ENCODE results near the gene ASAP3. TPM values are rescaled to one million over a fixed set of nuclear protein-coding genes. Genes with fewer than 3 reads are reported as not detected.

ASAP3 gene
- total and polyA plus RNA-seq, 2 donors (not counting 3 experiments of a cell fraction or from before 2014, with no cell fraction given): 12.5 to 14.2 TPM

DNA sequence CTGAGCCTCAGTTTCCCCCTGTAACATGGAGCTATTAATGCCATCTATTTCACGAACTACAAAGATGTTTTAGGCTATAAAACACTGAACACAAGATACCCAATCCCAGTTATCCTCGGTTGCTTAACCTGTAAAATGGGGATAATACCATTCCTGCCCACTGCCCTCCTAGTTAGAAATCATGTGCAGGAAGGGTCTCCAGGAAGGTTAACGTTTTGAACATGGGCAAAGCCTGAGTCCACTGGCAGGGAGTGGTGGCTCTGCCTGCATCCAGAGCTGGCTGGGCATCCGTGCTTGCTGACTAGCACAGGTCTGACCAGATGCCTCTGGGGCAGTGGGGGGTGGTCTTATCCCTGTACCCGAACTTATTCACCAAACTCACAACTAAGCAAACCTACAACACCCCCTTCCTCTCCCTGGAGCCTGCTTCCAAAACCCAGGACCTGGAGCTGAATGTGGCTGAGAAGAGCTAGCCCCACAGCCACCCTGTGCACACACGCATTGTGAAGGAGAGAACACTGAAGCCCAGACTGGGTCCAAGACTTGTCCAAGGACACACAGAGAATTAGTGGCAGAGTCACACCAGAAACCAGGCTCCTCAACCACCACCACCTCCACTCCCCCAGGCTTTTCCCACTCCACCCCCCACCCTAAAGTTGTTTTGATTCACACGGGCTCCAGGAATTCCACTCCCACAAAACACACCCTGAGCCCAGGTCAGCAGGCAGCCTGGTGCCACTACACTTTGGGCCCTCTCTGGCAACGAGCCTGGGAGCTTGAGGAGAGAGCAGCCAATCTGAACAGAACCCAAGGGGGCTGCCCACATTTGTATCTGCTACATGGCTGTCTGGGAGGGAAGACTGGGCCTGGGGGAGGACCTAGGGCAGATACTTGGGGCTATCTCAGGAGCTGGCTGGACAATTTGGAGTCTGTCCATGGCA, 45.4 kb upstream of the ASAP3 start:
- Histone ChIP-seq H3K27me3 (ENCODE audit: control insufficient read depth in 2 of 2, insufficient read depth in 2 of 2, low read length in 2 of 2) (no peaks in the 10 kb centered on the region), H3K4me2 (ENCODE audit: insufficient read depth, low read length) (peak overlapping the region; percentile 92), H3K9ac (replicated peaks; ENCODE audit: extremely low read depth, insufficient read depth, low read length) (peak overlapping the region; percentile 43), H3K36me3 (ENCODE audit: control insufficient read depth in 2 of 2, extremely low read depth in 1 of 2, insufficient read depth in 2 of 2, low read length in 2 of 2) (no peaks in the 10 kb centered on the region), H4K20me1 (replicated peaks; ENCODE audit: control insufficient read depth, extremely low read depth, insufficient read depth, low read length) (no peaks in the 10 kb centered on the region), H3K79me2 (ENCODE audit: control insufficient read depth, insufficient read depth, low read length) (peaks cover 12% of the 10 kb centered on the region), H3K4me1 (ENCODE audit: control insufficient read depth, extremely low read depth, insufficient read depth, low read length) (peaks cover 35% of the 10 kb centered on the region), H3K9me3 (replicated peaks; ENCODE audit: control insufficient read depth, insufficient read depth, low read length) (no peaks in the 10 kb centered on the region), H3K4me3 (replicated peaks in 1 of 3; ENCODE audit: insufficient read depth in 1 of 3, low read depth in 1 of 3, low read length in 3 of 3) (peak overlapping the region in 1 of 3 experiments; percentile 74), H3K27ac (ENCODE audit: insufficient read depth, low read depth, low read length) (no peak overlapping the region), H3K9me1 (replicated peaks; ENCODE audit: control insufficient read depth, extremely low read depth, insufficient read depth, low read length) (no peaks in the 10 kb centered on the region), H2AFZ (ENCODE audit: low read depth, low read length) (peak overlapping the region; percentile 97)
- ChIA-PET POLR2A (no interaction called here), CTCF (interaction anchor here (0.7 to 16.6 kb wide), 6 partner anchors 10 to 108 kb away, joined by 3 to 192 read pairs (median 5); no protein-coding TSS in a partner anchor)
- TF ChIP-seq POLR2A (IDR thresholded peaks at IDR 0.05; ENCODE audit: low read depth, low read length) (no peak), FOS (IDR thresholded peaks at IDR 0.05; ENCODE audit: borderline replicate concordance, insufficient read depth, low read length) (no peak), MAX (IDR thresholded peaks at IDR 0.05; ENCODE audit: insufficient read depth, insufficient read length) (no peak), MYC (IDR thresholded peaks at IDR 0.05; ENCODE audit: low read depth, low read length) (no peak), JUN (IDR thresholded peaks at IDR 0.05; ENCODE audit: borderline replicate concordance, insufficient read depth, insufficient read length, low read depth) (no peak), GATA2 (IDR thresholded peaks at IDR 0.05; ENCODE audit: insufficient read depth, insufficient read length, low read depth, low read length) (no peak), POLR2AphosphoS5 (IDR thresholded peaks at IDR 0.05; ENCODE audit: insufficient read depth, low read depth, low read length) (no peak), EZH2 (IDR thresholded peaks at IDR 0.05; ENCODE audit: borderline replicate concordance, low read depth, low read length, severe bottlenecking) (no peak)
- TF ChIP-seq, protein P1, sequence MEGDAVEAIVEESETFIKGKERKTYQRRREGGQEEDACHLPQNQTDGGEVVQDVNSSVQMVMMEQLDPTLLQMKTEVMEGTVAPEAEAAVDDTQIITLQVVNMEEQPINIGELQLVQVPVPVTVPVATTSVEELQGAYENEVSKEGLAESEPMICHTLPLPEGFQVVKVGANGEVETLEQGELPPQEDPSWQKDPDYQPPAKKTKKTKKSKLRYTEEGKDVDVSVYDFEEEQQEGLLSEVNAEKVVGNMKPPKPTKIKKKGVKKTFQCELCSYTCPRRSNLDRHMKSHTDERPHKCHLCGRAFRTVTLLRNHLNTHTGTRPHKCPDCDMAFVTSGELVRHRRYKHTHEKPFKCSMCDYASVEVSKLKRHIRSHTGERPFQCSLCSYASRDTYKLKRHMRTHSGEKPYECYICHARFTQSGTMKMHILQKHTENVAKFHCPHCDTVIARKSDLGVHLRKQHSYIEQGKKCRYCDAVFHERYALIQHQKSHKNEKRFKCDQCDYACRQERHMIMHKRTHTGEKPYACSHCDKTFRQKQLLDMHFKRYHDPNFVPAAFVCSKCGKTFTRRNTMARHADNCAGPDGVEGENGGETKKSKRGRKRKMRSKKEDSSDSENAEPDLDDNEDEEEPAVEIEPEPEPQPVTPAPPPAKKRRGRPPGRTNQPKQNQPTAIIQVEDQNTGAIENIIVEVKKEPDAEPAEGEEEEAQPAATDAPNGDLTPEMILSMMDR (IDR thresholded peaks at IDR 0.05; ENCODE audit: extremely low read depth in 1 of 2, insufficient read depth in 1 of 2, low read depth in 1 of 2, low read length in 2 of 2): no peak
- no TSS peak for BruUV-seq (replicated peaks)
- intact Hi-C loops (cut with micrococcal nuclease) (loop anchor here (5.0 to 10.0 kb wide), 2 partner anchors 47 to 185 kb away; partner anchors contain the start of genes ASAP3 and HNRNPR), dilution Hi-C loops (cut with MboI; ENCODE audit: extremely low pct_ligation_motif_present, low sequenced_read_pairs) (no loop called here)
- FAIRE-seq (peak; percentile 54), DNase-seq (ENCODE audit: low read depth, low spot score) (no peak)

Data from endothelial cell of umbilical vein (primary cell).